Stimulated activated CD4-positive, alpha-beta T cell treated with anti-CD3 and anti-CD28 coated beads, Interleukin-2, amount 100 ng/mL, for 48 hours (primary cell): ENCODE data around the gene UBAC2.

Experiments
- DNase-seq, 2 donors: peaks; one replicate each; pipeline ENCODE4 v3.0.0-alpha.2; 2020

The UBAC2 gene

DNA sequence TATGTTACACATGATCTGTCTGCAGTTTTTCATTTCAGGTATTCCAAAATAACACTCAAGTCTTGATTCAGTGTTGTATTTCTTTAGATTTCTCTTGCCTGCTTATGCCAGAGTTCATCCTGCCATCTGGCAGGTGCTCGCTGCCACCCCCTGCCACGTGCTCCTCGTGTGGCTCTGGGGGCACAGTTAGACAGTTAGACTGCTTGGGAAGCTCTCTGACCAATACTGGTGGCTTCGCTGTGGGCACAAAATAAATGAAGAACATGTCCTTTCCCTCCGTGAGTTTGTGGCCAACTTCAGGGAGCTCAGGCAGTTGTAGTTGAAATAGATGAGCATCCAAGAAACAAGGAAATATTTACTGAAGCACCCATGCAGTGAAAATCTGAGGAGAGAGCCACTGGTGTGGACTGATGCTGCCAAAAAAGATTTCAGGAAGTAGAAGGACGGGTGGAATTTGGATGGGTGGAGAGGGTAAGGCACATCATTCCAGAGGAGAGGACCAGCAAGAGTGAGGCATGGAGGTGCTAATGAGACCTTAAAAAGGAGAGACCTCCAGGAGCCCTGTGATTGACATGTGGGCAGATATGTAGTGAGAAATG lies 144.1 kb downstream of the UBAC2 start:
- no peak for DNase-seq

DNA sequence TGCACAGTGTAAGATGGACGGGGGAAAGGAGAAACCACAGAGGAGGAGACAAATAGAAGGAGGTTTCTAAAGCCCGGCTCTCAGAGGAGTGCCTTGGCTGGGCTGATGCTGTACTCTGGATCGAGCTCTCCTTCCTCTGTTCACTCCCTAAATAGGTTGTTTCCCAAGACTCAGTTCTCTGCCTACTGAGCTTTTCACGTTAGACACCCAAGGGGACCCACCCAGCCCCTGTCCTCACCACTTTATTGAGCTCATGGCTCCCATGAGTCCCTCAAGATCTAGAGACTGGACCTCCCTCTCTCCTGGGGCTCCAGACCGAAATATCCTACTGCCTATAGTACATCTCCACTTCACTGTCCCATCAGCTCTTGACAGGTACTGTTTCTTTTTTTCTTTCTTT lies 144.7 kb downstream of the UBAC2 start:
- no peak for DNase-seq

DNA sequence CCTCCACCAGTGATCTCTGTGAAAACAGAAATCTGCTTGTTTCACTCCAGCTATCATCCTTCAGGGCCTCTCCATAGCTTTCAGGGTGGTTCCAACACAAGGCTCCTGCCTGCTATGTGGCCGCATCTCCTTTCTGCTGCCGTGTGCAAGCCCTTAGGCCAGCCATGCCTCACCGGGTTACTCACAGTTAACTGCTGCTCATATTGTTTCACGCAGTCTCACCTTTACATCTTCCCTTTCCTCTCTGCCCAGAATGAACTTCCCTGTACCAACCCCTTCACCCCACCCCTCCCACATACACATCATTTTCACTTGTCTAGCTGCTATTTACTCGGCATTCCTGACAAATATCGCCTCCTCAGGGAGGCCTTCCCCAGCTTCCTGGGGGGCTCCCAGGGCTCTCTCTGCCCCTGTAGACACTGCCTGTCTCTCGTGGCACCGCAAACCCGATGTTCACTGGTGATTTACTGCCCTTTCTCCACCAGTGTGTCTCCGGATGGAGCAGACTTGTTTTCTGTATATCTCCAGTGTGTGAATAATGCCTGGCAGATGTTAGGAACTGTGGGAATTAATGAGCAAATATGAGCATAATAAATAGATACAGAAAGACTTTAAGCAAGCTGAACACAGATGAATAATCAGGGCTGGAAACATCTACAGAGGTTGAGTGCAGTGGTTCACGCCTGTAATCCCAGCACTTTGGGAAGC lies 145.8 kb downstream of the UBAC2 start:
- DNase-seq = no peak

DNA sequence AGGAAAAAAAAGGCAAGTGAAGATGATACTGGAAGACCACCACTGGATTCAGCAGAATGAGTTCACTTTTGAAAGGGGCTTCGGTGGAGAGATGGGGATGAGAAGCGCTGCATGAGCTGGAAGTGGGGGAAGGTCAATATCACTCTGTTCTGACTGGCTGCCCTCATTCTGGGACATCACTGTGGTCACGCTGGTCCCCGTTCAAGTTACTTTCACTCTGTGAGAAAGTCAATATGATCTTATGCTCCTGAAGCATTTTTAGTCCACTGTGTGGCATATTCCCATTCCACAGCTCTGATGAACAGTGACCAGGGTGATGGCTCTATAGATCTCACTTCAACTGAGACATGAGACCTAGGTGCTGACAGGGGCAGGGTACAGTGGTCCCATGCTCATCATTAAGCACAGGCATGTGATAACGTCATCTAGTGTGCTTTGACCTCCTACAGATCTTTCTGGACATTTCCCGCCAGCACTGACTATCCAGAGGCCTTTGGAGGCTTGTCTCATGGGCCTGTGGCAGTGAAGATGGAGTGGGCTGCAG lies 146.8 kb downstream of the UBAC2 start:
- DNase-seq = no peak

DNA sequence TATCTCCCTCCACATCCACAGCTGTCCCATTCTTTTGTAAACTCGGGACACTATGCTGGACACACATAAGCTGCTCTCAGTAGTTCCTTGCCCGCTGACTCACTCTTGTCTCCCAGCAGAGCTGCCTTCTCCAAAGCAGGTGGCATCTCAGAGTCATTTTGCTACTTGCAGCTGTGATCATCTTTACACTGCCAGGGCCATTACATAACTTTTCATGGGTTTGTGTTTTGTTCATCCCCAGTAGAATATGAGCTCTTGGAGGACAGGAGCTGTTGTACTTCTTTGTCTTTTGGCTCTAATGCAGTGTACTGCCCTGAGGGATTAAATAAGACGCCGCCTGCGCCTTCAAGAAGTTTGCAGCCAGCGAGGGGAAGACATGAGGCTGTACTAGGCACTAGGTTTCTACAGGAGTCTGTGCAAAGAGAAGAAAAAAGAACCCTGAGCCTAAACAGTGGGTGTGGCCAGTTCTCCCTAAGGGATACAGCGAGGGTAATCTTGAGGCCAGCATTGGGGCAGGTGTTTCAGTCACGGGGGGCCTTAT lies 147.3 kb downstream of the UBAC2 start:
- no peak for DNase-seq

DNA sequence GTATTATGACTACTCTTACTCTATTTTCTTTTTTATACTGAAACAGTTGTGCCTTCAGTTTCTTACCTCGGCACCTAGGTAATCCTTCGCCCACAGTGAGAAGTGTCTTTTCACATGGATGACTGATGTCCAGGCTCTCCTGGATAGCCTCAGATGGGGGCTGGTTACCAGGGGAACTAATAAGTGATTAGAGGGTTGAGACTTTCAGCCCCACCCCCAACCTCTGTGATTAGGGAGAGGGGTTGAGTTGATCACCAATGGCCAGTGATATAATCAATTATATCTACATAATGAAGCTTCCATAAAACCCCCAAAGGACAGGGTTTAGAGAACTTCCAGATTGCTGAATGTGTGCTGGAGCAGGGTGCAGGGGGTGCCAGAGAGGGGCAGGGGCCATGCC lies 149.5 kb downstream of the UBAC2 start:
- no peak for DNase-seq

DNA sequence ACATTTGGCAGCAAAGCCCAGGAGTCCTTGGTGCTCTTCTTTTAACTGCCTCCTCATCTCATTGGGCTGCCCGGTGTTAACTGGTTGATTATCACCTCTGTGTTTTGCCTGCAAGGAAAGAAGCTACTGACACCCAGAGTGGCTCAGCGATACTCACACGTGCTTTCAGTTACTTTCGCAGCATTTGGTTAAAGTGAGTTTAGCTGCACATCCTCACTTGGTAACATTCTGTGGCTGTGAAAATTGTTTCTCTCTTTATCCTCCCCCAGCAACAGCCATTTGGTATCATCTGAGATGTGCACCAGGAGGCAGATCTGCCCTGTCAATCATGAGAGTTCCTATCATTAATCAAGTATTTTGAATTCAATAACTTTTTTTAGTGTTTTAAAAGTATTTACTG lies 151.1 kb downstream of the UBAC2 start:
- no peak for DNase-seq

DNA sequence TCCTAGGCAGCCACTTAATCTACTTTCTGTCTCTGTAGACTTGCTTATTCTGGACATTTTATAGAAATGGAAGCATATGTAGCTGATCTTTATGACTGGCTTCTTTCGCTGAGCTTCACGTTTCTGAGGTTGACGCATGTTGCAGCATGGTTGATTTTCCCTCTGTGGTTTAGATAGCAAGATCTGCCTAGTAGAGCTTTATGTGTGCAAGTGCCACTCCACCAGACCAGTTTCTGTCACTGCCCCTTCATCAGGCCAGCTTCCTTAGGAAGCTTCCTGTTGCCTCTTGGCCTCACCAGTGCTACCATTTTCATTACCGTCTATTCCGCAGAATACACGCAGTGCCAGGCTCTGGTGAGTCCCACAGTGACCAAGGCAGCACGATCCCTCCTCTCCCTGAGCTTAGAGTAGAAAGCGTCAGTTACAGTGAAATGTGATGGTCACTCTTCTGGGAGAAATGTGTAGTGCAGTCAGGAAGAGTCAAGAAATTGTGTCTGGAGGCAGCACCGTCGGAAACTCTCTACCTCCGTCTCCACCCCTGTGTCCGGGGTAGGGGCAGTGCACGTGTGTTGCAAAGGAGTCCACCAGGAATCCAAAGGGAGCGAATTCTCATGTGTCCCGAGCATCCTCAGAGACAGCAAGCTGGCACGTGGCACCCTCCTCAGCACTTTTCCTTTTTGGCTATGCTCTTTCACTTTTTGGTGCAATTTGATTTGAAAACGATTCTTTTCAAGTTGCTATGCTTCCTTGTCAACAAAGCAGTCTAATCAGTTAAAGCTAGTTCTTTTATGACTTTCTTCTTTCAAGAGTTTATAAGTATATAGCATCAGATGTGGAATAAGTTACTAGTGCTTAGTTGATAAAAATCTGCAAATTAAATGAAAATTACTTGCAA lies 151.9 kb downstream of the UBAC2 start:
- DNase-seq = peak in 1 of 2 donors; percentile 16

DNA sequence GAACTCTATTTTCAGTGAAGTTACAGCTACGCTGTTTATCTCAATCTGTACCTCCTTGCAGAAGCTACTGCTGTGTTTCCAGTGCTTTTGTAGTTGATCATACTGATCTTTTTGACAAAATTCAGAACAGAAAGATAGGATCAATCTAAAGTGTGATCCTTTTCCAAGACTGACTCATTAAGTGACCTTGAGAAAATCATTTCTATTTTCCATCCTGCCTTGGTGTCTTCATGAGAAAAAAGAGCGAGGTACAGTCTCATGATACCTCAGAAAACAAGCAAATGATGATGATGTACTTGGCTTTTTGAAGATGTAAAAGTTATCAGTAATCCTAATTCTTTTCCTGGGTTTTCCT lies 152.6 kb downstream of the UBAC2 start:
- DNase-seq = no peak

DNA sequence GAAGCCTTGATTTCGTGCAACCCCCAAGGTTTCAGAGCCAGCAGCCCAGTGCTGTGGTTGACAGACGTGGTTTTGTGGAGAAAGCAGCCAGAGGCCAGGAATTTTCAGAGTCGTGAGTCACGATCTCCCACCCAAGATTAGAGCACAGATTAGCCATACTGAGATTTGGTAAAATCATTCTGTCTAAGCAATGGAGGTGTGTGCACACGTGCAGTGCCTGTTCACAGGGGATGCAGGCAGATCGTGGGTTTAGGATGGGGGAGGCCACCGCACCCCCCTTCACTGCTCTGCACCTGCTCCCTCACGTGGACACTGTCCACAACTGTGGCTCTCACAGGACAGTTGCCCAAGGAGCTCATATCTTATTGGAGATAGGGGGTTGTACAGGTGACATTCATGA lies 153.2 kb downstream of the UBAC2 start:
- no peak for DNase-seq

DNA sequence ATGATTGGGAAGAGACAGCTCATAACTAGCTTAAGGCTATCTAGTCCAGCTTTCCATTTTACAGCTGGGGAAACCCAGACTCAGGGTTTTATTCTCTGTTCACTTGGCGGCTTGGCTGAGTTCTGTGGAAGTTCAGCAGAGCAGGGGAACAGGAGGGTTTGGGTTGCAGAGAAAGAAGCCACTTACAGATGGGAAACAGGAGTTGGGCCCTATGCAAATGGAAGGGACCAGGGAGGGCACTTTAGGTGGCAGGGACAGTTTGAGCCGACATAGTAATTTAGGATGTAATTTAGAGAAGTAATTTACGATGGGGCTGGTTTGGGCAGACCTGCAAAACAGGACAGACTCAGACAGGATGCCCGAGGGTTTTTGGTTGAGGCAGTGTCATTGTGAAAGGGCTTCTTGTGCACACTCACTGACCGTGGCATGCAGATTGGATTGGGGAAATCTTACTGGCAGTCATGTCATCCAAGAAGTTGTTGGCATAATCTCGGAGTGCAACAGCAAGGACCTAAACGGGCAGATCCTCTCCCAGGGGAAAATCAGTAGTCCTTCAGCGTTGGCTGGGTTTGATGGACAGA lies 153.8 kb downstream of the UBAC2 start:
- no peak for DNase-seq

DNA sequence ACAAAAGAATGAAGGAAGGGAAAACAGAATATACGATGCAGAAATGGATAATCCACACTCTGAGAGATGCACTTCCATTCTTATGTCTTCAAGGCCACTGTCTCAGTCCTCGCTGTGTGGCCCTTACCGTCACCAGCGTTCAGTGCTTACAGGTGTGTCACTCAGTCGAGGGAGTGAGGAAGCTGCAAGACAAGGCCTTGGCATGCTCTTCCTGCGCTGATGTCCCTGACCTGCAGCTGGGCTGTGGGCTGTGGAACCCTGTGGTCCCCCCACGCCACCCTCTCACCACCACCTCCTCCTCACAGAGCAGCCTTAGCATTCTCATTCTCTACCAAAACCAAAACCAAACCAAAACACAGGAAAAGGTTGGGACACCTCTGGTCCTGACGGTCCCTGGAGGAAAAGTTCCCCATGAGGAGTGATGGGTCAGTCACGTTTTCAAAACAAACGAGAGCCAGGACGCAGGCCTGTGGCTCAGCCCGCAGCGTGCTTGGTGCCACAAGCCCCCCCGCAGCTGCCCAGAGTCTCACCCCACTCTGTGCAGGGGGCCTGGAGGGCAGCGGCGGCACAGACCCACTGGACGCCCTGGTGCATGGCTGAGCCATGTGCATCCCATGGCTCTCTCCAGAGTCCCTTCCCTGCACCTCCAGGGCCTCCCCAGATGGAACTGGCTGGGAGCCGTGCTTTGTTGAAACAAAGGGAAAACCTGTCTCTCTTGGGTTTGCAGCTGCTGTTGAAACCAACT lies 154.8 kb downstream of the UBAC2 start:
- DNase-seq = no peak

DNA sequence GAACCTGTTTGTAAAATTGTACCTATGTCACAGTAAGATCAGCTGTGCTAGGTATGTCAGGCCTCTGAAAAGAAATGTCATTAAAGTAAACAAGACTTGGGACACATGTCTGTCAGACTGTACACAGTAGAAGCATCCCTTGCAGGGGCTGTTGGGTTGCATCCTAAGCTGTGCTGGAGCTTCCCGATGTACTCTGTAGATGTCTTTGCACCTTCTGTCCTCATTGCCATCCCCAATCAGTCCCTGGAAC lies 155.3 kb downstream of the UBAC2 start:
- DNase-seq = no peak

DNA sequence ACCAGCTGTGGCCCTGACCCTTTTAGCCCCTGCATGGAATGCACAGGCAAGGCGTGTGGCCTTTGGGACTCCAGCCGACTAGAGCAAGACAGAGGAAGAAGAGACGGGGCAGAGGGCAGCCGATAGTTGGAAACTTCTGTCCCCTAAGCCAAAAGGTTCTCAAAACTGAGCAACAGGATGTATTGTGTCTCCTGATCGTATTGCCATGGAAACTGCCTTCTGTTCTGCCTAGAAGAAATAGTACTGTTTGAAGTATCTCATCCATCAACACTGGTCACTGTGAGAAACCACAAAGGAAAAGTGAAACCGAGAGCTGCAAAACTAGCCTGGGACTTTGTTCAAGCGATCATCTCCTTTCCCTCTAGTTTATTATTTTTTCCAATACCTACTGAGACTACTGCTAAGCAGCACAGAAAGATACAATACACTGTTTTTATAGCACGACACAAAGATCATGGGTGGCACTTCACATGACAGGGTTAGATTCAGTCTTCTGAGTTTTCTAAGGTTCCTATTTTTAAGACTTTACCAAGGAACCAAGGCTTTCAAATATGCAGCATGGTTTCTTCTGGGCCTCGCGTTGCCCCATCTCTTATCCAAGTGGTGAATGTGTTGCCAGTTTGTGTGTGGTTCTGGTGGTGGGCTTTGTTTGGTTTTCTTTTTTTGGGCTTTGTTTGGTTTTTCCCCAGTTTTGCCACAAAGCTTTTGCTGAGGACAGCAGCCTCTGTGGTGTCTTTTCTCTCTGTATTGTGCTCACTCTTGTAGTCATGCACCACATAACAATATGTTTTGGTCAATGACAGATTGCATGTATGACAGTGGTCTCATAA lies 155.8 kb downstream of the UBAC2 start:
- DNase-seq = no peak

DNA sequence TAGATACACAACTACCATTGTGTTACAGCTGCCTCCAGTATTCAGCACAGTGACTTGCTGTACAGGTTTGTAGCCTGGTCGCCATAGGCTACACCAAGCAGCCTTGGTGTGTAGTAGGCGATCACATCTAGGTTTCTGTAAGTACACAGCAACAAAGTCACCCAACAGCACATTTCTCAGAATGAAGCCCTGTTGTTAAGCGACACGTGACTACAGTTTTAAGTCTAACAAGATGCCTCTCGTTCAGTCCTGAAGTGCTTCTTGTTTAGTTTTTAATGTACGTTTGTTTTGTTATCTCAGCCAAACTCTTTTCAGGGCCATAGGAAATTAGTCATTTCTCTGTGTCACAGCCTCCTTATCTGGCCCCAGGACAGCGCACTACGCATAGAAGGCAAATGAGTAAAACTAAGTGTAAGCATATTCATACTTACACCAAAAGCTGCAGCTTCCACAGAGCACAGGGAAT lies 156.5 kb downstream of the UBAC2 start:
- peak in 1 of 2 donors; percentile 37 for DNase-seq

DNA sequence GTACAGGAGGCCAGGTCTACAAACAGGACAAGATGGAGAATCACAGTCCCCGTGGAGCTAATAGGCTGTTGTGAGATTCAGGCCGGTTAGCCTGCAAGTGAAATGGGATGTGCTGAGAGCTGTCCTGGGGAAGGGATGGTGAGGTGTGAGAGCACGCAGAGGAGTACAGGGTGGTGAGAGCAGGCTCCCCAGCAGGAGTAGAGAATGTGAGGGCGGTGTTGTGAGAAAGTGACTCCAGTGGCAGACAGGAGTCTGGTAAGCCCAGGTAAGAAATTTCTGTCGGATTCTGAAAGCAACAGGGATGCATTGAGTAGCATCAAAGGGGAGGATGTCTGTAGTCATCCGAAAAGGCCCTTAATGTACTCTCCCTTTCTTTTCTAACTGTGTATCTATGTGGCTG lies 157.3 kb downstream of the UBAC2 start:
- DNase-seq = no peak

DNA sequence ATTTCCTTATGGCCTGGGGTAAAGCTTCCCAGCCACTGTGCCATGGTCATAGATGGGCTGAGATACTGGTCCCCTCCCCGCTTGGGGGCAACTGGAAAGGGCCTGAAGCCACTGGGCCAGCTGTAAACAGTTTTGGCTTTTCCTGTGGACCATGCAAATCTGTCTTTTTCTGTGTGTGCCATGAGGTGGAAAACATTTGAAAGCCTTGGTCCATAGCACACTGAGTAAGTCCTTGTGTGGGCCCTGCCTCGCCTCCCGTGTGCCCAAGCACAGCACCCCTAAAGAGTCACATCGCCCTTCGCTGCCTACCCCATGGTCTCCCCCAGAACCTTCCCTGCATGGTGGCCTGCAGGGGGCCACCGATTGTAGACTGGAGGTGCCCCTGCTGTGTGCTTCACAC lies 158.9 kb downstream of the UBAC2 start:
- no peak for DNase-seq

DNA sequence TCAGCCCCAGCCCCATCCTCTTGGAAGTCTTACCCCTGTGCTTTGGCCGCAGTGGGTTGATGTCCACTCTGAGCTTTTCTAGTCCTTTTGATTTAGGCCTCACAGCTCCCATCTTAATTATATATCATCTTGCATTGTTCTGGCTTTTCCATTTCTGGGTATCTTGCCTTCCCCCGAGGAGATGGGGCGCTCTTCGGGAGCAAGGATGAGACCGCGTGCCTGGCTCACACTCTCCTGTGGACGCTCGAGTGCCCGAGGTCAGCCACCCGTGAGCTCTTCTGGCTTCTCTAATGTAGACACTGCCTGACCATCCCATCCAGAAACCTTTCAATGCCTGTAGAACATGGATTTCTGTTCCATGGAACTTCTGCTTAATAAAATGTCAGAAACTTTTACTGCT lies 160.0 kb downstream of the UBAC2 start:
- no peak for DNase-seq

DNA sequence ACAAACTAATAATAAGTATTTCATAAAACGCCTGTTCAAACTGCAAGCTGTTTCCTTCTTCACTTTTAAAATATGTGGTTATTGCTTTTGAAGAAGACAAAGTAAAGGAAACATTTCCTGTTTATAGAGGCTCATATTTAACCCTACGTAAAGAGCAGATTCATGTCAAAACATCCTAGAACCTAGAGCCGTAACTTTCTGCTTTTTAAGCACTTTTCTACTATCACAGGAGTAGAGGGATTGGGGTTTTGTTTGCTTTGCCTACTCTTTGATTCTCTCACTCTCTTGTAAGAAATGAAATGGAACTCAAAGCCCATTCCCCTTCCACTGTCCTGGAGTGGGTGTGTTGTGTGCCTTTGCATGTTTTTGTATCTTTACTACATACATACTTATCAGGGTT lies 160.5 kb downstream of the UBAC2 start:
- DNase-seq = no peak

DNA sequence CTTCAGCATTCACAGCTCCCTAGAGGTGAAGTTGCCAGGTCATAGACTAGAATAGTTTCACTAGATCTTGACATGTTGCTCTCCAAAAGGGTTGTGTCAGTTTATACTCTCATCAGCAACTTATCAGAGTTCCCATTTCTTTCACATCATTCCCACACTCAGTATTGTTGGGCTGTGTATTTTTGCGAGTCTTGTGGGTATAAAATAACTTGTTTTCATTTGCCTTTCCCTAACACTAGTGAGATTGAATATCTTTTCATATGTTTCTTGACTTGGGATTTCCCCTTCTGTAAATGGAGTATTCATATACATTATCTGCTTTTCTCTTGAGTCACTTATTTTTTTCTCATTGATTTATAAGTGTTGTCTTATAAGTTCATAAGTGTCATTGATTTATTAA lies 161.7 kb downstream of the UBAC2 start:
- DNase-seq = no peak

DNA sequence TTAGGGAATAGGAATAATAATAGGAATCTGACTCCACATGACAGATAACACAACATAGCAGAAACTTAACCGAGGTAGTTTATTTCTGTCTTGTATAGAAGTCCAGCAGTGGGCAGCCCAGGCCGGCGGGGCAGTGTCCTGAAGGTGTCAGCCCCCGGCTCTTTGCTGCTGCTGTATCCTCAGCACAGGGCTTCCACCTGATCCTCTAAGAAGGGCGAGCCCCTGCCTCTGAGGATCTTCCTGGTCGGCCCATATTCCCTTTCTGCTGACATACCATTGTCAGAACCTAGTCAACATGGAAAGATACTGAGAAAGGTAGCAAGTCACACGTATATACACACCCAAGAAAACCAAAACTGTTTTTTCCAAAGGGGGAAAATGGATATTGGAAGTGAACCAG lies 162.7 kb downstream of the UBAC2 start:
- no peak for DNase-seq

DNA sequence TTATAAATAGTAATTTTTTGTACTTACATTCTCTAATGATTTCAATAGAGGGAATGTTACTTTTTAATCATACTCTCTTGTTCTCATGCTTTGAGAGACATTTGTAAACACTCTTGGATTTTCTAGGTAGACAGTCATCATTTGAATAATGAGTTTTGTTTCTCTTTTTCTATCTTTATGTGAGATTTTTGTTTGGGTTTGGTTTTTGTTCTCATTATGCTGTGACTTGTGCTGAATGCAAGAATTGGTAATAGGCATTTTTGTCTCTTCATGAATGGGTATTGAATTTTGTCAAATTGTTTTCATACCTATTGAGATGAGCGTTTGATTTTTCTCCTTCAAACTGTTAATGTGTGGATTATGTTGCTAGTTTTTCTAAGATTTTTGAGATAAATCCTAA lies 163.3 kb downstream of the UBAC2 start:
- DNase-seq = no peak
